H1 (cell line): ENCODE results near the gene EYA4. TPM values are rescaled to one million over a fixed set of nuclear protein-coding genes. Genes with fewer than 3 reads are reported as not detected.

Source experiments
- polyA plus RNA-seq, 7 experiments: library from polyadenylated mRNA; depleted of rRNA in 3 of 7; stranded (reverse) in 5 of 7; unstranded in 2 of 7; fragments of >200 nt in 5 of 7; fragments of 200-250 nt in 2 of 7; gene quantifications; 1 replicate in 5 of 7; 2 replicates in 1 of 7; 4 replicates in 1 of 7; pipeline versions ENCODE4 v1.2.1 to v1.2.3, GENCODE V29; 2011 to 2013; ENCODE audit warnings: missing spikeins in 2 of 7, mixed read lengths in 2 of 7
- total RNA-seq: library from RNA; stranded (reverse); fragmentation: NEBNext Ultra II Directional; extraction: Animal tissue kit (Norgen Biotek cat#: 25700); gene quantifications from 2 replicates; pipeline ENCODE4 v1.2.1, GENCODE V29; 2021
- TF ChIP-seq, protein P1 (sequence below), 3 experiments: IDR thresholded peaks; 1 replicate in 2 of 3; 2 replicates in 1 of 3; pipeline versions ENCODE4 v1.5.1 to v1.6.1; 2011; ENCODE audit warnings: low read length in 3 of 3, mild to moderate bottlenecking in 3 of 3, inconsistent platforms in 2 of 3, low read depth in 1 of 3, moderate library complexity in 1 of 3; ENCODE audit not compliant: insufficient read depth in 1 of 3; ENCODE audit errors: control extremely low read depth in 1 of 3

EYA4 gene
- total and polyA plus RNA-seq, 2 of the 8 experiments (the other 6 are each of a cell fraction or from before 2014, with no cell fraction given), result 0.06 to 0.17 TPM

DNA sequence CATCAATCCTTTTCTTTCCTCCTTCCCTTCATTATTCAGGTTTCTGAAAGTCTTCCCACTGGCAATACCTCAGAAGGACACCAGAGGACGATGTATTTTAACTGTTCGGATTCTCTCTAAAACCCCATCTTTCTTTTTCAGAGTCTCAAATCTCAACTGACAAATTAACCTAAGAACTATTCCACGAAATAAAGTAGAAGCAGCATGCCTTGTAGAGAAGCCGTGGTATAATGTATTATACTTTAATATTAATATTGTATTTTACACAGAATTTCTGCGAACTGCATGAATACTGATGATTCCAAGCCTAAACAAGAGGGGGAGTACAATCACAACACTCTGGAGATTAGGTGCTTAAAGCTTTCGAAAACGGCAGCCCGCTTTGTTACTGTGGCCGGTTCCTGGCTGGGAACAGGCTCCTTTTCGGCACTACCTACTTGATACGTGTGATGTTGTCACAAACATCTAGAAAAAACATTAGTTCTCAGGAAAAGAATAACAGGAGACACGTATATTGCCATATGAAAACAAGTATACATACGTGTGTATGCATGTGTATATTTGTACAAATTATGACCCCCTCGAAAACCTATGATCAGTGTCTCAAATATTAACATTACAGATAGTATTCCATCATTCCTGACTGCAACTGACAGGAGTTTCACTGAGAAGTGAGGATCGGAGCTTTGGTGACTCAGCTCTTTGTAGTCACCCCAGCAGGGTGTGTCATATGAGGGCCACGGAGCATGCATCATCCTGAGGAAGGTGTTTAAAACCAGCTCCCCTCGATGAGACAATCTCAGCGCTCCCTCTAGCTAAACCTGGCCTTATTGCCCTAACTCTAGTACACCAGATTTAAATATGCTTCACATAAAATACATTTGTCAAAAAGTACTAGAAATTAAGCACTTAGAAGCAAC lies 328.1 kb downstream of the EYA4 start (continued):
- TF ChIP-seq, protein P1, sequence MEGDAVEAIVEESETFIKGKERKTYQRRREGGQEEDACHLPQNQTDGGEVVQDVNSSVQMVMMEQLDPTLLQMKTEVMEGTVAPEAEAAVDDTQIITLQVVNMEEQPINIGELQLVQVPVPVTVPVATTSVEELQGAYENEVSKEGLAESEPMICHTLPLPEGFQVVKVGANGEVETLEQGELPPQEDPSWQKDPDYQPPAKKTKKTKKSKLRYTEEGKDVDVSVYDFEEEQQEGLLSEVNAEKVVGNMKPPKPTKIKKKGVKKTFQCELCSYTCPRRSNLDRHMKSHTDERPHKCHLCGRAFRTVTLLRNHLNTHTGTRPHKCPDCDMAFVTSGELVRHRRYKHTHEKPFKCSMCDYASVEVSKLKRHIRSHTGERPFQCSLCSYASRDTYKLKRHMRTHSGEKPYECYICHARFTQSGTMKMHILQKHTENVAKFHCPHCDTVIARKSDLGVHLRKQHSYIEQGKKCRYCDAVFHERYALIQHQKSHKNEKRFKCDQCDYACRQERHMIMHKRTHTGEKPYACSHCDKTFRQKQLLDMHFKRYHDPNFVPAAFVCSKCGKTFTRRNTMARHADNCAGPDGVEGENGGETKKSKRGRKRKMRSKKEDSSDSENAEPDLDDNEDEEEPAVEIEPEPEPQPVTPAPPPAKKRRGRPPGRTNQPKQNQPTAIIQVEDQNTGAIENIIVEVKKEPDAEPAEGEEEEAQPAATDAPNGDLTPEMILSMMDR (IDR thresholded peaks at IDR 0.05; ENCODE audit: control extremely low read depth in 1 of 3, insufficient read depth in 1 of 3, low read depth in 1 of 3, low read length in 3 of 3), result peak in 2 of 3 experiments; percentile 58 to 66; a peak in 2 of 4 replicates
